Nephron (organoid): ENCODE data around the gene RAB40B.
A peak's percentile ranks its signal among the peaks of the same experiment; 100 is the strongest.
"Not testable (repeated sequence)": the region's sequence is repeated elsewhere in the genome, so short reads cannot be mapped to it uniquely, and the experiment has no call there.

Experiments
- H3K27ac Mint-ChIP-seq, 3 experiments: 2 replicates each; pipeline ENCODE4 v1.8.0; 2020; ENCODE audit warnings: mixed read lengths in 3 of 3, mild to moderate bottlenecking in 2 of 3, moderate library complexity in 1 of 3
- H3K27me3 Mint-ChIP-seq: 2 replicates; pipeline ENCODE4 v1.8.0; 2021; ENCODE audit warnings: low read depth, mild to moderate bottlenecking, moderate library complexity, mixed read lengths
- H3K36me3 Mint-ChIP-seq: 2 replicates; pipeline ENCODE4 v1.8.0; 2020; ENCODE audit warnings: low read depth, mixed read lengths
- H3K4me1 Mint-ChIP-seq: 2 replicates; pipeline ENCODE4 v1.8.0; 2020; ENCODE audit warnings: mixed read lengths
- H3K4me3 Mint-ChIP-seq, 3 experiments: 2 replicates each; pipeline ENCODE4 v1.8.0; 2020; ENCODE audit warnings: mild to moderate bottlenecking in 3 of 3, mixed read lengths in 3 of 3, moderate library complexity in 2 of 3
- H3K9me3 Mint-ChIP-seq: 2 replicates; pipeline ENCODE4 v1.8.0; 2020; ENCODE audit warnings: mixed read lengths
- TF ChIP-seq, protein P1 (sequence below), 3 experiments: fragments of 200-600 bp; sonication (generic); IDR thresholded peaks; one replicate each; pipeline ENCODE4 v1.5.0; 2021; ENCODE audit warnings: antibody characterized with exemption in 3 of 3; ENCODE audit not compliant: unreplicated experiment in 3 of 3

RAB40B gene

DNA sequence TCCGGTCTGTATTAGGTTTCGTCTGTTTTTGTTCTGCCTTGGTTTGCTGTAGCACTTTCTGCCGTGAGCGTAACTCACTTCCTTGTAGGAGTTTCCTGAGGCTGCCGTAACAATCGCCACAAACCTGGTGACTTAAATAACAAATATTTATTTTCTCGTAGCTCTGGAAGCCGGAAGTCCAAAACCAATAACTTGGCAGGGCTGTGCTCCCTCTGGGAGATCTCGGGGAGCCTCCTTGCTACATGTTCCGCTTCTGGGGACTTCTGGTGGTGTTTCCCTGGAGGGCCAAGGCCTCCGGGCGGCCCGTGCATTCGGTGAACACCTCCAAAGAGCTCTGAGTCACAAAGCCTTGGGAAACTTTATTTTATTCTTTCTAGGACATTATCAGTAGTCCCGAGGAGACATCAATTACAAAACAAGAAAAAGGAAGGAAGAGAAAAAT, 43.4 kb downstream of the RAB40B start:
- no peaks in the 10 kb centered on the region for H3K27me3 Mint-ChIP-seq
- H3K4me1 Mint-ChIP-seq = no peaks in the 10 kb centered on the region
- no peaks in the 10 kb centered on the region for H3K9me3 Mint-ChIP-seq

DNA sequence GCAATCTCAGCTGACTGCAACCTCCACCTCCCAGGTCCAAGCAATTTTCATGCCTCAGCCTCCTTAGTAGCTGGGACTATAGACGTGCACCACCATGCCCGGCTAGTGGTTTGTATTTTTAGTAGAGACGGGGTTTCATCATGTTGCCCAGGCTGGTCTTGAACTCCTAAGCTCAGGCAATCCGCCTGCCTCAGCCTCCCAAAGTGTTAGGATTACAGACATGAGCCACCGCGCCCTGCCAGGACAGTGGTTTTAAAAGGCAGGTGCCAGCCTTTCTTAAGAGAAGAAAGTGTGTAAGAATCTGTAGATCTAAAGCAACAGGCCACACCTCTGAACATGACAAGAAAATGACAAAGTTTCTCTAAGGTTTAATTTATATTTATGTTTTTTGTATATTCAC, 43.9 kb downstream of the RAB40B start:
- not testable (repeated sequence) for H3K4me3 Mint-ChIP-seq, H3K27me3 Mint-ChIP-seq, H3K9me3 Mint-ChIP-seq, H3K4me1 Mint-ChIP-seq
- peaks cover 18% of the 10 kb centered on the region for H3K36me3 Mint-ChIP-seq
- peak overlapping the region in 2 of 3 experiments; percentile 20 to 36 for H3K27ac Mint-ChIP-seq

More for the DNA sequence above, 43.4 kb downstream of the RAB40B start:
- TF ChIP-seq, protein P1, sequence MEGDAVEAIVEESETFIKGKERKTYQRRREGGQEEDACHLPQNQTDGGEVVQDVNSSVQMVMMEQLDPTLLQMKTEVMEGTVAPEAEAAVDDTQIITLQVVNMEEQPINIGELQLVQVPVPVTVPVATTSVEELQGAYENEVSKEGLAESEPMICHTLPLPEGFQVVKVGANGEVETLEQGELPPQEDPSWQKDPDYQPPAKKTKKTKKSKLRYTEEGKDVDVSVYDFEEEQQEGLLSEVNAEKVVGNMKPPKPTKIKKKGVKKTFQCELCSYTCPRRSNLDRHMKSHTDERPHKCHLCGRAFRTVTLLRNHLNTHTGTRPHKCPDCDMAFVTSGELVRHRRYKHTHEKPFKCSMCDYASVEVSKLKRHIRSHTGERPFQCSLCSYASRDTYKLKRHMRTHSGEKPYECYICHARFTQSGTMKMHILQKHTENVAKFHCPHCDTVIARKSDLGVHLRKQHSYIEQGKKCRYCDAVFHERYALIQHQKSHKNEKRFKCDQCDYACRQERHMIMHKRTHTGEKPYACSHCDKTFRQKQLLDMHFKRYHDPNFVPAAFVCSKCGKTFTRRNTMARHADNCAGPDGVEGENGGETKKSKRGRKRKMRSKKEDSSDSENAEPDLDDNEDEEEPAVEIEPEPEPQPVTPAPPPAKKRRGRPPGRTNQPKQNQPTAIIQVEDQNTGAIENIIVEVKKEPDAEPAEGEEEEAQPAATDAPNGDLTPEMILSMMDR (IDR thresholded peaks at IDR 0.05; ENCODE audit: unreplicated experiment in 3 of 3) = no peak
- Mint-ChIP-seq H3K4me3 (no peak overlapping the region), H3K27ac (peak overlapping the region in 1 of 3 experiments; percentile 36), H3K36me3 (peaks cover 22% of the 10 kb centered on the region)

GRCh38 chr17:82653651-82654528, 44.6 kb downstream of the RAB40B start:
- Mint-ChIP-seq H3K27ac (no peak overlapping the region), H3K36me3 (peaks cover 13% of the 10 kb centered on the region), H3K27me3 (no peaks in the 10 kb centered on the region), H3K4me3 (peak overlapping the region in 1 of 3 experiments; percentile 38), H3K9me3 (no peaks in the 10 kb centered on the region), H3K4me1 (no peaks in the 10 kb centered on the region)
- TF ChIP-seq, protein P1 (IDR thresholded peaks at IDR 0.05; ENCODE audit: unreplicated experiment in 3 of 3) = no peak

- H3K9me3 Mint-ChIP-seq = no peaks in the 10 kb centered on the region
- TF ChIP-seq, protein P1 (IDR thresholded peaks at IDR 0.05; ENCODE audit: unreplicated experiment in 3 of 3) = no peak
- H3K4me3 Mint-ChIP-seq = no peak overlapping the region
- H3K4me1 Mint-ChIP-seq = peaks cover 8% of the 10 kb centered on the region
- H3K36me3 Mint-ChIP-seq = no peaks in the 10 kb centered on the region
- H3K27ac Mint-ChIP-seq = no peak overlapping the region
- H3K27me3 Mint-ChIP-seq = no peaks in the 10 kb centered on the region
Observed at GRCh38 chr17:82650723-82651122, 47.8 kb downstream of the RAB40B start.

DNA sequence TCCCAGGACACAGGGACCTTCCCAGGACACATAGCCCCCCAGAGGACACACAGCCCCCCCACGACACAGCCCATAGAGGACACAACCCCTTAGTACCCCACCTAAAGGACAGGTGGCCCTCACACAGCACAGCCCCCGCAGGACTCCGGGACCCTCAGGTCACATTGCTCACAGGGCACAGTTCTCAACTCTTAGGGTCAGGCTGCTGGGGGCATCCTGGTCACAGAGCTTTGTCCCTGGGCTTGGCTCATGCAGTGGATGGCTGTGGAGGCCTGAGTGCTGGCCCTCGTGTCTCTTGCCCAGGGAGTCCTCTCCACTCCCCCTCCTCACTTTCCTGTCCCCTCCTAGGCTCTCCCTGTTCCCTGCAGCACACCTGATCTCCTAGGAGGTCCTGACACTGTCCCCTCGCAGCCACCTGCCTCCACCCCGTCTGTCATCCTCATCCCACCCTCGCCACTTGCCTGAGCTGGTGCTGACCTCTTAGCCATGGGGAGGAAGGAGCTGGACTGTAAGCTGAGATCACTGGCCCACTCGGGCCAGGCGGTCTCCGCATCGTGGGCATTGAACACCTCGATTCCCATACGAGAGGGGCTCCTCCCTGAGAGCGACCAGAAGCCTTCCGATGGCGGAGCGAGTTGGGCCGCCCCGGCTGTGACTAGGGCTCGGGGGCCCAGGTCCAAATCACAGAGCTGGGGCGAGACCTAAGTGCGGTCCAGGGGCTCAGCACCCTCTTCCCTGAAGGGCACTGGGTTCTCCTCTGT, 48.8 kb downstream of the RAB40B start:
- TF ChIP-seq, protein P1 (IDR thresholded peaks at IDR 0.05; ENCODE audit: unreplicated experiment in 3 of 3) = no peak
- H3K4me1 Mint-ChIP-seq = peaks cover 13% of the 10 kb centered on the region
- H3K9me3 Mint-ChIP-seq = no peaks in the 10 kb centered on the region
- no peaks in the 10 kb centered on the region for H3K27me3 Mint-ChIP-seq
- peak overlapping the region; percentile 20 to 83 (median 62) for H3K27ac Mint-ChIP-seq
- peaks cover 7% of the 10 kb centered on the region for H3K36me3 Mint-ChIP-seq
- H3K4me3 Mint-ChIP-seq = peak overlapping the region; percentile 77 to 82 (median 79)

DNA sequence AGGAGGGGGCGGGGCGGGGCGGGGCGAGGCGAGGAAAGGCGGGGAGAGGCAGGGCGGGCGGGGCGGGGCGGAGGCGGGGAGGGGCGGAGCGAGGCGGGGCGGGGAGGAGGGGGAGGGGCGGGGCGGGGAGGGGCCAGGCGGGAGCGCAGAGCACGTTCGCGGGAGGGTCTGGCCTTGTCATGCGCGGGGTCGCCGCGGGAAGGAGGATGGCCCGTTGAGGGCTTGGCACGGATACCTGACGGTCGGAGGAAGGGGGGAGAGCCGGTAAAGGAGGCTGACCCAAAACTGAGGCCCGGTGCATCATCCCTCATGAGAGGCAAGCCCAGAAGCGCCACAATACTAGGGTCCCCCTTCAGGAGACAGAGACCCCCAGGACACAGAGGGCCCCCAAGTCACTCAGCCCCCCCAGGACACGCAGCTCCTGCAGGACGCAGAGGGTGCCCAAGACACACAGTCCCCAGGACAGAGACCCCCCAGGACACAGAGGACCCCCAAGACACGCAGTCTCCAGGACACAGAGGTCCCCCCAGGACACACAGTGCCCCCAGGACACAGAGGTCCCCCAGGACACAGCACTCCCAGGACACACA, 49.7 kb downstream of the RAB40B start:
- Mint-ChIP-seq H3K36me3 (peaks cover 14% of the 10 kb centered on the region), H3K4me1 (peaks cover 13% of the 10 kb centered on the region), H3K4me3 (peak overlapping the region; percentile 79 to 80 (median 79)), H3K27ac (peak overlapping the region in 2 of 3 experiments; percentile 20 to 83), H3K27me3 (no peaks in the 10 kb centered on the region), H3K9me3 (no peaks in the 10 kb centered on the region)
- TF ChIP-seq, protein P1 (IDR thresholded peaks at IDR 0.05; ENCODE audit: unreplicated experiment in 3 of 3) = no peak
